Keratinocyte (primary cell): ENCODE data around the gene NINJ2. TPM values are rescaled to one million over a fixed set of nuclear protein-coding genes. Genes with fewer than 3 reads are reported as not detected.

ENCODE experiments used
- DNase-seq: peaks from one replicate; pipeline ENCODE4 v3.0.0-alpha.2; 2011; ENCODE audit warnings: low read depth, missing footprints, low spot score
- FAIRE-seq: peaks from 2 replicates; lab custom pipeline; 2011; peaks lifted over from hg19 to GRCh38; lab: Jason Lieb, UNC
- H2AFZ ChIP-seq: 2 replicates; pipeline ENCODE4 v1.6.0; 2012; ENCODE audit warnings: low read length, control low read depth, inconsistent platforms; ENCODE audit not compliant: control insufficient read depth
- H3K27ac ChIP-seq: 2 replicates; pipeline ENCODE4 v1.5.1; 2011; ENCODE audit warnings: low read length; ENCODE audit not compliant: control insufficient read depth, insufficient read depth
- H3K27me3 ChIP-seq: 3 replicates; pipeline ENCODE4 v1.6.0; 2011; ENCODE audit warnings: low read length; ENCODE audit not compliant: control insufficient read depth, insufficient read depth; ENCODE audit errors: extremely low read depth
- H3K36me3 ChIP-seq, 2 experiments: 2 replicates in 1 of 2; 3 replicates in 1 of 2; pipeline ENCODE4 v1.5.1; 2011; ENCODE audit warnings: low read length in 2 of 2, mild to moderate bottlenecking in 1 of 2; ENCODE audit not compliant: control insufficient read depth in 2 of 2, insufficient read depth in 2 of 2; ENCODE audit errors: extremely low read depth in 1 of 2
- H3K4me1 ChIP-seq: 3 replicates; pipeline ENCODE4 v1.5.1; 2011; ENCODE audit warnings: low read length; ENCODE audit not compliant: control insufficient read depth, insufficient read depth; ENCODE audit errors: extremely low read depth
- H3K4me2 ChIP-seq: 3 replicates; pipeline ENCODE4 v1.6.0; 2011; ENCODE audit warnings: low read depth, low read length; ENCODE audit not compliant: control insufficient read depth, insufficient read depth; ENCODE audit errors: extremely low read depth
- H3K4me3 ChIP-seq, 3 experiments: fragments of 200-600 bp in 1 of 3; sonication (generic) in 1 of 3; 2 replicates in 2 of 3; 3 replicates in 1 of 3; pipeline ENCODE4 v1.5.1; 2011 to 2016; ENCODE audit warnings: low read length in 3 of 3, mild to moderate bottlenecking in 3 of 3, control low read depth in 2 of 3, inconsistent platforms in 1 of 3, low read depth in 1 of 3, mixed read lengths in 1 of 3, mixed run types in 1 of 3, moderate library complexity in 1 of 3; ENCODE audit not compliant: control insufficient read depth in 2 of 3, insufficient read depth in 2 of 3; ENCODE audit errors: extremely low read depth in 1 of 3
- H3K79me2 ChIP-seq: 2 replicates; pipeline ENCODE4 v1.6.0; 2012; ENCODE audit warnings: low read length; ENCODE audit not compliant: control insufficient read depth, insufficient read depth
- H3K9ac ChIP-seq: 3 replicates; pipeline ENCODE4 v1.6.0; 2011; ENCODE audit warnings: low read length; ENCODE audit not compliant: control insufficient read depth, insufficient read depth; ENCODE audit errors: extremely low read depth
- H3K9me1 ChIP-seq: 3 replicates; pipeline ENCODE4 v1.6.0; 2011; ENCODE audit warnings: low read length; ENCODE audit not compliant: control insufficient read depth, insufficient read depth; ENCODE audit errors: extremely low read depth
- H3K9me3 ChIP-seq: 2 replicates; pipeline ENCODE4 v1.5.1; 2012; ENCODE audit warnings: low read depth, low read length; ENCODE audit not compliant: control insufficient read depth
- H4K20me1 ChIP-seq: 3 replicates; pipeline ENCODE4 v1.6.0; 2011; ENCODE audit warnings: low read length; ENCODE audit not compliant: control insufficient read depth, insufficient read depth; ENCODE audit errors: extremely low read depth
- EZH2 ChIP-seq: IDR thresholded peaks from one replicate; pipeline ENCODE4 v1.6.1; 2012; ENCODE audit warnings: inconsistent platforms, mild to moderate bottlenecking, low read length, moderate library complexity
- dilution Hi-C: fragments of 300-500 bp; cut with MboI; formaldehyde crosslinking; loops from one replicate; pipeline ENCODE4 v1.7.0; 2020; ENCODE audit warnings: low sequenced_read_pairs; ENCODE audit not compliant: extremely low pct_ligation_motif_present
- polyA plus RNA-seq, 5 experiments: library from polyadenylated mRNA; depleted of rRNA in 3 of 5; stranded (reverse) in 3 of 5; stranded (forward) in 1 of 5; unstranded in 1 of 5; fragments of >200 nt; gene quantifications; 1 replicate in 1 of 5; 2 replicates in 3 of 5; 3 replicates in 1 of 5; pipeline versions ENCODE4 v1.2.1 to v1.2.3, GENCODE V29; 2011 to 2012; ENCODE audit warnings: missing spikeins in 2 of 5, low read depth in 1 of 5, low replicate concordance in 1 of 5
- TF ChIP-seq, protein P1 (sequence below), 3 experiments: IDR thresholded peaks in 1 of 3; conservative IDR thresholded peaks in 1 of 3; optimal IDR thresholded peaks in 1 of 3; 2 replicates in 2 of 3; 3 replicates in 1 of 3; pipeline versions ENCODE3 to v1.5.1; 2011; ENCODE audit warnings: low read length in 3 of 3, mild to moderate bottlenecking in 3 of 3, moderate library complexity in 2 of 3, control low read depth in 1 of 3, inconsistent platforms in 1 of 3; ENCODE audit not compliant: insufficient read depth in 2 of 3; ENCODE audit errors: extremely low read depth in 1 of 3

The NINJ2 gene
- polyA plus RNA-seq, 1 donor (not counting 4 experiments of a cell fraction or from before 2014, with no cell fraction given): 0.58 TPM

DNA sequence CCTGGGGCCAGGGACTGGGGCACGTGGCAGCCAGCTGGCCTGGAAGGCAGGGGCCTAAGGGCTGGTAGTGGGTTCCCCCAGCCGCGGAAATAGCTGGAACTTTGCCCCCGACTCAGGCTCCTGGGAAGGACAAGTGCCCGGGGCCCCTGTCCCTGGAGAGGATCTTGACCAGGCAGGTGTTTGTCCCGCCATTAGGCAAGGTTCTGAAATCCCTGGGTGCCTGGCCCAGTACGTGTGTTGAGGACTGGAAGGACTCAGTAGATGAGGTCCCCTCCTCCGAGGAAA lies 109.3 kb downstream of the NINJ2 start:
- no peak overlapping the region for H3K27ac ChIP-seq
- dilution Hi-C loops: no loop called here
- no peak overlapping the region for H3K4me3 ChIP-seq
- no peaks in the 10 kb centered on the region for H3K27me3 ChIP-seq
- no peaks in the 10 kb centered on the region for H3K9me3 ChIP-seq
- H2AFZ ChIP-seq: no peak overlapping the region
- DNase-seq (no peak), FAIRE-seq (no peak)
- no peaks in the 10 kb centered on the region for H3K9me1 ChIP-seq
- no peaks in the 10 kb centered on the region for H3K4me1 ChIP-seq
- TF ChIP-seq, protein P1, sequence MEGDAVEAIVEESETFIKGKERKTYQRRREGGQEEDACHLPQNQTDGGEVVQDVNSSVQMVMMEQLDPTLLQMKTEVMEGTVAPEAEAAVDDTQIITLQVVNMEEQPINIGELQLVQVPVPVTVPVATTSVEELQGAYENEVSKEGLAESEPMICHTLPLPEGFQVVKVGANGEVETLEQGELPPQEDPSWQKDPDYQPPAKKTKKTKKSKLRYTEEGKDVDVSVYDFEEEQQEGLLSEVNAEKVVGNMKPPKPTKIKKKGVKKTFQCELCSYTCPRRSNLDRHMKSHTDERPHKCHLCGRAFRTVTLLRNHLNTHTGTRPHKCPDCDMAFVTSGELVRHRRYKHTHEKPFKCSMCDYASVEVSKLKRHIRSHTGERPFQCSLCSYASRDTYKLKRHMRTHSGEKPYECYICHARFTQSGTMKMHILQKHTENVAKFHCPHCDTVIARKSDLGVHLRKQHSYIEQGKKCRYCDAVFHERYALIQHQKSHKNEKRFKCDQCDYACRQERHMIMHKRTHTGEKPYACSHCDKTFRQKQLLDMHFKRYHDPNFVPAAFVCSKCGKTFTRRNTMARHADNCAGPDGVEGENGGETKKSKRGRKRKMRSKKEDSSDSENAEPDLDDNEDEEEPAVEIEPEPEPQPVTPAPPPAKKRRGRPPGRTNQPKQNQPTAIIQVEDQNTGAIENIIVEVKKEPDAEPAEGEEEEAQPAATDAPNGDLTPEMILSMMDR (optimal IDR thresholded peaks at IDR 0.05 in 1 of 3, IDR thresholded peaks at IDR 0.05 in 1 of 3, conservative IDR thresholded peaks at IDR 0.05 in 1 of 3; ENCODE audit: extremely low read depth in 1 of 3, insufficient read depth in 2 of 3, low read length in 3 of 3): no peak
- no peak for TF ChIP-seq EZH2
- no peaks in the 10 kb centered on the region for H3K79me2 ChIP-seq
- no peak overlapping the region for H3K9ac ChIP-seq
- H3K4me2 ChIP-seq: no peak overlapping the region
- no peaks in the 10 kb centered on the region for H4K20me1 ChIP-seq
- H3K36me3 ChIP-seq: peaks cover 0 to 8% of the 10 kb centered on the region in 2 experiments

DNA sequence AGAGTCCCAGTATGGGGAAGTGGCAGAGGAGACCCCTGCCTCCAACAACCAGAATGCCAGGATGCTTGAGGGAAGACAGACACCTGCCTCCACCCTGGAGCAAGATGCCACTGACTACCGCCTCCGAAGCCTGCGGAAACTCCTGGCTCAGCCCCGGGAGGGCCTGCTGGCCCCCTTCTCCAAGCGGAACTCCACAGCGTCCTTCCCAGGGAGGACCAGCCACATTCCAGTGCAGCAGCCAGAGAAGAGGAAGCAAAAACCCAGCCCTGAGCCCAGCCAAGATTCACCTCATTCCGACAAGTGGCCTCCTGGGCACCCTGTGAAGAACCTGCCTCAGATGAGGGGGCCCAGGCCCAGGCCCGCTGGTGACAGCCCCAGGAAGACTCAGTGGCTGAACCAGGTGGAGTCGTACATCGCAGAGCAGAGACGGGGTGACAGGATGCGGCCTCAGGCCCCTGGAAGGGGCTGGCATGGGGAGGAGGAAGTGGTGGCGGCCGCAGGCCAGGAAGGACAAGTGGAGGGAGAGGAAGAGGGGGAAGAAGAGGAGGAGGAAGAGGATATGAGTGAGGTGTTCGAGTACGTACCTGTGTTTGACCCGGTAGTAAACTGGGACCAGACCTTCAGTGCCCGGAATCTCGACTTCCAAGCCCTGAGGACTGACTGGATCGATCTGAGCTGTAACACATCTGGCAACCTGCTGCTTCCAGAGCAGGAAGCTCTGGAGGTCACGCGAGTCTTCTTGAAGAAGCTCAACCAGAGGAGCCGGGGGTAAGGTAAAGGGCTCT lies 109.8 kb downstream of the NINJ2 start:
- FAIRE-seq (no peak), DNase-seq (no peak)
- dilution Hi-C loops: no loop called here
- no peak overlapping the region for H3K4me2 ChIP-seq
- H3K9ac ChIP-seq: no peak overlapping the region
- no peak overlapping the region for H2AFZ ChIP-seq
- no peaks in the 10 kb centered on the region for H4K20me1 ChIP-seq
- H3K79me2 ChIP-seq: no peaks in the 10 kb centered on the region
- no peaks in the 10 kb centered on the region for H3K27me3 ChIP-seq
- TF ChIP-seq EZH2: no peak
- TF ChIP-seq, protein P1 (optimal IDR thresholded peaks at IDR 0.05 in 1 of 3, IDR thresholded peaks at IDR 0.05 in 1 of 3, conservative IDR thresholded peaks at IDR 0.05 in 1 of 3; ENCODE audit: extremely low read depth in 1 of 3, insufficient read depth in 2 of 3, low read length in 3 of 3): no peak
- no peaks in the 10 kb centered on the region for H3K9me1 ChIP-seq
- peaks cover 0 to 8% of the 10 kb centered on the region in 2 experiments for H3K36me3 ChIP-seq
- no peaks in the 10 kb centered on the region for H3K9me3 ChIP-seq
- no peak overlapping the region for H3K27ac ChIP-seq
- no peak overlapping the region for H3K4me3 ChIP-seq
- no peaks in the 10 kb centered on the region for H3K4me1 ChIP-seq
